ENCODE results near the gene CA5B. TPM values are rescaled to one million over a fixed set of nuclear protein-coding genes. Genes with fewer than 3 reads are reported as not detected.
"Not testable (repeated sequence)": the region's sequence is repeated elsewhere in the genome, so short reads cannot be mapped to it uniquely, and the experiment has no call there.

The CA5B gene
- total RNA-seq, 4 donors from 2014 or later: 0.24 to 3.4 (median 1.8) TPM

DNA sequence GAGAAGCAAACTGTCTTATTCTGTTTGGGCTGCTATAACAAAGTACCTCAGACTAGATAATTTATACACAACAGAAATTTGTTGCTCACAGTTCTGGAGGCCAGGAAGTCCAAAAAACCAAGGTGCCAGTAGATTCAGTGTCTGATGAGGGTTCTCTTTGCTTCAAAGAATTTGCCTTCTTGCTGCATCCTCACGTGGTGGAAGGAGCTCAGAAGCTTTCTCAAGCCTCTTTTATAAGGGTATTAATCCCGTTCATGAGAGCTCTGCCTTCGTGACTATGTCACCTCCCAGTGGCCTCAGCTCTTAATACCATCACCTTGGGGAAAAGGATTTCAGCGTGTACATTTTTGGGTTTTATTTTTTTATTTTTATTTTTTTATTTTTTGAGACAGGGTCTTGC, 20.1 kb downstream of the CA5B start:
- no peak for DNase-seq
- Histone ChIP-seq H3K9me3 (no peaks in the 10 kb centered on the region), H3K4me1 (no peaks in the 10 kb centered on the region), H3K27me3 (no peaks in the 10 kb centered on the region), H3K27ac (no peak overlapping the region), H3K4me3 (no peak overlapping the region), H3K36me3 (no peaks in the 10 kb centered on the region)
- in situ Hi-C loops (cut with MboI; ENCODE audit: low sequenced_read_pairs in 4 of 4): no loop called here
- intact Hi-C loops (cut with DNase I; ENCODE audit: low total_unique reads): no loop called here
- no peak for ATAC-seq
- no peak for TF ChIP-seq POLR2A (IDR thresholded peaks at IDR 0.05)
- TF ChIP-seq, protein P1, sequence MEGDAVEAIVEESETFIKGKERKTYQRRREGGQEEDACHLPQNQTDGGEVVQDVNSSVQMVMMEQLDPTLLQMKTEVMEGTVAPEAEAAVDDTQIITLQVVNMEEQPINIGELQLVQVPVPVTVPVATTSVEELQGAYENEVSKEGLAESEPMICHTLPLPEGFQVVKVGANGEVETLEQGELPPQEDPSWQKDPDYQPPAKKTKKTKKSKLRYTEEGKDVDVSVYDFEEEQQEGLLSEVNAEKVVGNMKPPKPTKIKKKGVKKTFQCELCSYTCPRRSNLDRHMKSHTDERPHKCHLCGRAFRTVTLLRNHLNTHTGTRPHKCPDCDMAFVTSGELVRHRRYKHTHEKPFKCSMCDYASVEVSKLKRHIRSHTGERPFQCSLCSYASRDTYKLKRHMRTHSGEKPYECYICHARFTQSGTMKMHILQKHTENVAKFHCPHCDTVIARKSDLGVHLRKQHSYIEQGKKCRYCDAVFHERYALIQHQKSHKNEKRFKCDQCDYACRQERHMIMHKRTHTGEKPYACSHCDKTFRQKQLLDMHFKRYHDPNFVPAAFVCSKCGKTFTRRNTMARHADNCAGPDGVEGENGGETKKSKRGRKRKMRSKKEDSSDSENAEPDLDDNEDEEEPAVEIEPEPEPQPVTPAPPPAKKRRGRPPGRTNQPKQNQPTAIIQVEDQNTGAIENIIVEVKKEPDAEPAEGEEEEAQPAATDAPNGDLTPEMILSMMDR (IDR thresholded peaks at IDR 0.05 in 4 of 5, conservative IDR thresholded peaks at IDR 0.05 in 1 of 5): no peak

DNA sequence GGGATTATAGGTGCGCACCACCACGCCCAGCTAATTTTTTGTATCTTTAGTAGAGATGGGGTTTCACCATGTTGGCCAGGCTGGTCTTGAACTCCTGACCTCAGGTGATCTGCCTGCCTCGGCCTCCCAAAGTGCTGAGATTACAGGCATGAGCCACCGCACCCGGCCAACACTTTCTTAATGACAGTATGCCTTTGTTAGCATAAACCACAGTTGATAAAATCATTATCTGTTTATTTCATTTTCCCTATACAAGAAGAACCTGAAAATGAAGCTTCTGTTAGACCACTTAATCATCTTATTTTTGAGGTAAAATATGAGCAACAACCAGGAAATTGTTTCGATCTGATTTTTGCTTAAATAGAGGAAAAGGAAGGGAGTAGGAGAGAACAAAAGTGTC, 21.8 kb downstream of the CA5B start:
- H3K27ac ChIP-seq; DNase-seq; H3K36me3 ChIP-seq; ATAC-seq; H3K9me3 ChIP-seq; H3K4me3 ChIP-seq; in situ Hi-C loops (cut with MboI; ENCODE audit: low sequenced_read_pairs in 4 of 4); intact Hi-C loops (cut with DNase I; ENCODE audit: low total_unique reads); H3K4me1 ChIP-seq; H3K27me3 ChIP-seq: not testable (repeated sequence)

DNA sequence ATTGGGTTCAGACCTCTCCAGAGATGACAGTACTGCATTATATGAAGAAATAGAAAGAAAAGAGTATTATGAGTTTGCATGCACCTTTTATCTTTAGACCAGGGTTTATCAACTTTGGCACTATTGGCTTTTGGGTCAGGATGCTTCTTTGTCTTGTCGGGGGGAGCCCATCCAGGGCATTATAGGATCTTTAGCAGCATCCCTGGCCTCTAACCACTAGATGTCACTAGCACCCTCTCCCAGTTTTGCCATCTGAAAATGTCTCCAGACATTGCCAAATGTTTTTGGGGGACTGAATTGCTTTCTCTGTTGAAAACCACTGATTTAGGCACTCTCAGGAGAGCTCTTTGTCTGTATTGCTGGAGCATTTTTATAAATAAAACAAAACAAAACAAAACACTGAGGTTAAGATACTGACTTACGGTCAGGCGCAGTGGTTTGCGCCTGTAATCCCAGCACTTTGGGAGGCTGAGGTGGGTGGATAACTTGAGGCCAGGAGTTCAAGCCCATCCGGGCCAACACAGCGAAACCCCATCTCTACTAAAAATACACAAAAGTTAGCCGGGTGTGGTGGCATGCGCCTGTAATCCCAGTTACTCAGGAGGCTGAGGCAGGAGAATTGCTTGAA, 23.6 kb downstream of the CA5B start:
- no peak overlapping the region for H3K4me3 ChIP-seq
- no peak for TF ChIP-seq POLR2A (IDR thresholded peaks at IDR 0.05)
- TF ChIP-seq, protein P1 (IDR thresholded peaks at IDR 0.05 in 4 of 5, conservative IDR thresholded peaks at IDR 0.05 in 1 of 5): peak in 3 of 5 experiments; percentile 33 to 62 (median 40)
- no peaks in the 10 kb centered on the region for H3K9me3 ChIP-seq
- H3K27me3 ChIP-seq: no peaks in the 10 kb centered on the region
- in situ Hi-C loops (cut with MboI; ENCODE audit: low sequenced_read_pairs in 4 of 4): no loop called here
- no peak overlapping the region for H3K27ac ChIP-seq
- no peaks in the 10 kb centered on the region for H3K36me3 ChIP-seq
- no peaks in the 10 kb centered on the region for H3K4me1 ChIP-seq
- intact Hi-C loops (cut with DNase I; ENCODE audit: low total_unique reads): no loop called here
- no peak for ATAC-seq
- DNase-seq: no peak

DNA sequence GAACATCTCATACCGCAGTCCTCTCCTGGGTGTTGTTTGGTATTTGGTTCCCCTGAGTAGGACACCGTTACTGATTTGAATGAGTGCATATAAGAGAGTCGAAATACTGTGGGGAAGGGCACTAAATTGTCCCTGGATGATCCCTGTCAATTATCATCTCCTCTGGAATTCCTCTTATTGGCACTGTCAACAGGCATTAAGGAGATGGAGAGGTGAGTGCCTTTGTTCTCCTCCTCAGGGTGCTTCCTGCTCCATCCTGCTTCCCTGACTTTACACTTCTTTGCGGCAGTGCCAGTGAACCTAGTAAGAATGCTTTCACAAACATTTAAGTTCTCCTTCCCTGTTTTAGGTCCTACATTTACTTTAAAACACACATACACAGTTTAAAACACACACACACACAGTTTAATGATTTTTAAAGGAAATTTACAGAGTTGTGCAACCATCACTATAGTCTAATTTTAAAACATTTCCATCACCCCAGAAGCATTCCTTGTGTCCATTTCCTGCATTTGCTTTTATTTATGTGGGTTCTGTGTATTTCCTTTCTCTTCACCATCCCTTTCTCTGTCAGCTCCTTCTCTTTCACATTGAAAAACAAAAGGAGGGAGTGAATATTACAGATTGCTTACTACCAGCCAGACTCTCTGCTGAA, 31.4 kb downstream of the CA5B start:
- no peak for DNase-seq
- no peaks in the 10 kb centered on the region for H3K27me3 ChIP-seq
- H3K4me3 ChIP-seq: no peak overlapping the region
- in situ Hi-C loops (cut with MboI; ENCODE audit: low sequenced_read_pairs in 4 of 4) (no loop called here), intact Hi-C loops (cut with DNase I; ENCODE audit: low total_unique reads) (no loop called here)
- TF ChIP-seq, protein P1 (IDR thresholded peaks at IDR 0.05 in 4 of 5, conservative IDR thresholded peaks at IDR 0.05 in 1 of 5): no peak
- TF ChIP-seq POLR2A (IDR thresholded peaks at IDR 0.05): no peak
- H3K9me3 ChIP-seq: no peaks in the 10 kb centered on the region
- H3K4me1 ChIP-seq: no peaks in the 10 kb centered on the region
- no peak for ATAC-seq
- H3K27ac ChIP-seq: no peak overlapping the region
- peaks cover 0 to 5% of the 10 kb centered on the region in 2 donors for H3K36me3 ChIP-seq

DNA sequence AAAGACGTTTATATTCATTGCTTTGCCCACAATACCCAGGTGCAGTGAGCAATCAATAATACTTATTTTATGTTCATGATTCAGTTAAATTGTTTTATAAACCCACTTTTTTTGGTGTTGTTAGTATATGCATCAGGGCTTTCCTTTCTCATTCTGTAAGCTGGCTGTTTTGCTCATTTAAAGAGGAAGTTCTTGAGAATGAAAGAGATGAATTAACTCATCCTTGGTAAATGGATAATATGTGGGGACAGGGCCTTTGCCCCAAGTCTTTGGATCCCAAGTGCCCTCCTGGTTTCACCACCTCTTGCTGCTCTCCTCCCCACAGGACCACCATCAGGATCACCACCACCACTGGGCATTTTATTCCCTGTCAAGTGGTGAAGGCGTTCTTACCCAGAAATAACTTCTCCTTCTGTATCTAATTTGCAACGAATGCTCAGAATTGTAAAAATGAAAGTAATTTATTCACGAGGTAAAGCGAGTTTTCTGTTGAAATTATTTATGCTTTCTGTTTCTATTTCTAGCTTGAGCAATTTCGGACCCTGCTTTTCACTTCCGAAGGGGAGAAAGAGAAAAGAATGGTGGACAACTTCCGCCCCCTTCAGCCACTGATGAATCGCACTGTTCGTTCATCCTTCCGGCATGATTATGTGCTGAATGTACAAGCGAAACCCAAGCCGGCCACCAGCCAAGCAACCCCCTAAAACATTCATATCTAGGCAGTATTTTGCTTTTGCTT, 44.1 kb downstream of the CA5B start:
- ATAC-seq (no peak), DNase-seq (no peak)
- H3K9me3 ChIP-seq: no peaks in the 10 kb centered on the region
- H3K36me3 ChIP-seq: peaks cover 0 to 27% of the 10 kb centered on the region in 2 donors
- H3K4me1 ChIP-seq: no peaks in the 10 kb centered on the region
- in situ Hi-C loops (cut with MboI; ENCODE audit: low sequenced_read_pairs in 4 of 4) (loop anchor here in 1 of 4 donors (25.0 kb wide), 1 partner anchor 930 kb away; the partner anchor contains the start of genes CTPS2 and SYAP1), intact Hi-C loops (cut with DNase I; ENCODE audit: low total_unique reads) (no loop called here)
- no peak overlapping the region for H3K27ac ChIP-seq
- H3K4me3 ChIP-seq: no peak overlapping the region
- no peaks in the 10 kb centered on the region for H3K27me3 ChIP-seq
- no peak for TF ChIP-seq POLR2A (IDR thresholded peaks at IDR 0.05)
- TF ChIP-seq, protein P1 (IDR thresholded peaks at IDR 0.05 in 4 of 5, conservative IDR thresholded peaks at IDR 0.05 in 1 of 5): no peak
